A172 (cell line): ENCODE measurements around the gene ARHGAP22. TPM values are rescaled to one million over a fixed set of nuclear protein-coding genes. Genes with fewer than 3 reads are reported as not detected.
A peak's percentile ranks its signal among the peaks of the same experiment; 100 is the strongest.

Experiments
- DNase-seq: peaks from one replicate; pipeline ENCODE4 v3.0.0-alpha.2; 2015; ENCODE audit warnings: low spot score
- total RNA-seq: library from RNA; depleted of rRNA; stranded (reverse); fragments of >200 nt; shearing (Covaris generic); gene quantifications from 2 replicates; pipeline ENCODE4 v1.2.3, GENCODE V29; 2014

Gene ARHGAP22
- total RNA-seq, 1 experiment from 2014 or later = 8.2 TPM

GRCh38 chr10:48452879-48453412 lies 151.9 kb downstream of the ARHGAP22 start:
- no peak for DNase-seq

- no peak for DNase-seq
Observed at GRCh38 chr10:48451969-48452878, 152.6 kb downstream of the ARHGAP22 start.

- DNase-seq = no peak
Observed at GRCh38 chr10:48450741-48451466, 154.0 kb downstream of the ARHGAP22 start.

GRCh38 chr10:48450233-48450740 lies 154.6 kb downstream of the ARHGAP22 start:
- DNase-seq = no peak

GRCh38 chr10:48449501-48450232 lies 155.2 kb downstream of the ARHGAP22 start:
- no peak for DNase-seq

- DNase-seq = peak; percentile 60
Observed at GRCh38 chr10:48448796-48449195, 156.1 kb downstream of the ARHGAP22 start.

GRCh38 chr10:48447356-48448215 lies 157.3 kb downstream of the ARHGAP22 start:
- no peak for DNase-seq

GRCh38 chr10:48446785-48447184 lies 158.1 kb downstream of the ARHGAP22 start:
- DNase-seq = no peak

- DNase-seq = no peak
Observed at GRCh38 chr10:48445932-48446331, 158.9 kb downstream of the ARHGAP22 start.

GRCh38 chr10:48444861-48445841 lies 159.7 kb downstream of the ARHGAP22 start:
- peak; percentile 68 for DNase-seq

- DNase-seq = peak; percentile 58
Observed at GRCh38 chr10:48444266-48444665, 160.6 kb downstream of the ARHGAP22 start.

- DNase-seq = no peak
Observed at GRCh38 chr10:48442809-48443177, 162.1 kb downstream of the ARHGAP22 start.

- no peak for DNase-seq
Observed at GRCh38 chr10:48442090-48442808, 162.6 kb downstream of the ARHGAP22 start.

GRCh38 chr10:48440771-48441170 lies 164.1 kb downstream of the ARHGAP22 start:
- DNase-seq = no peak

GRCh38 chr10:48439581-48440041 lies 165.3 kb downstream of the ARHGAP22 start:
- no peak for DNase-seq

GRCh38 chr10:48439031-48439430 lies 165.8 kb downstream of the ARHGAP22 start:
- DNase-seq = peak; percentile 55

- DNase-seq = no peak
Observed at GRCh38 chr10:48437546-48437945, 167.3 kb downstream of the ARHGAP22 start.

GRCh38 chr10:48431871-48432270 lies 173.0 kb downstream of the ARHGAP22 start:
- DNase-seq = no peak
